AG10803 (cell line): Measurements from ENCODE around the gene INPP5A.

Experiments
- DNase-seq: peaks from one replicate; pipeline ENCODE4 v3.0.0; 2010; ENCODE audit warnings: low read depth
- H3K4me3 ChIP-seq: 2 replicates; pipeline ENCODE4 v1.5.1; 2011; ENCODE audit warnings: mild to moderate bottlenecking, low read length, control low read depth
- CTCF ChIP-seq: conservative IDR thresholded peaks from 2 replicates; pipeline ENCODE4 v1.5.1; 2011; ENCODE audit warnings: mild to moderate bottlenecking, low read length, control low read depth, inconsistent platforms

INPP5A gene

GRCh38 chr10:132786884-132787494, 249.4 kb downstream of the INPP5A start:
- no peak for DNase-seq
- H3K4me3 ChIP-seq: no peak overlapping the region
- no peak for TF ChIP-seq CTCF

GRCh38 chr10:132787495-132788179, 250.1 kb downstream of the INPP5A start:
- no peak for TF ChIP-seq CTCF
- no peak for DNase-seq
- no peak overlapping the region for H3K4me3 ChIP-seq

GRCh38 chr10:132788180-132788830, 250.7 kb downstream of the INPP5A start:
- peak; percentile 8 for DNase-seq
- peak; percentile 13; the same call in 1 of the 2 replicates for TF ChIP-seq CTCF
- H3K4me3 ChIP-seq: no peak overlapping the region

DNA sequence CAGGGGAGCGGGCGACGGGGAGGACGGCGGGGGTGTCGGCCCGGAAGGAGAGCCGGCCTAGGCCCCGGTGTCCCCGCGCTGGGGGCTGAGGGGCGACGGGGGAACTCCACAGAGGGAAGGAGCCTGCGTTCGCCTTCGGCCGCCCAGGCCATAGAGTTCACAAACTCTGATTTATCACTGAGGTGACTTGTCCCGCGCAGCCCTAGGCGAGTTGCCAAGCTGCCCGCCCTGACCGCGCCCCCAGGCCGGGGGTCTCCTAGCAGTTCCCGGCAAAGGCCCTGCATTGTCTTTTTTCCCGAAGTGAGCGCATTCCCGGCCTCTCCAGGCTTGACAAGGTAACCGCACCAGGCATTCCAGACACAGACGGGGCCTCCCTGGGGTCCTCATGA, 251.2 kb downstream of the INPP5A start:
- DNase-seq: no peak
- no peak for TF ChIP-seq CTCF
- no peak overlapping the region for H3K4me3 ChIP-seq

DNA sequence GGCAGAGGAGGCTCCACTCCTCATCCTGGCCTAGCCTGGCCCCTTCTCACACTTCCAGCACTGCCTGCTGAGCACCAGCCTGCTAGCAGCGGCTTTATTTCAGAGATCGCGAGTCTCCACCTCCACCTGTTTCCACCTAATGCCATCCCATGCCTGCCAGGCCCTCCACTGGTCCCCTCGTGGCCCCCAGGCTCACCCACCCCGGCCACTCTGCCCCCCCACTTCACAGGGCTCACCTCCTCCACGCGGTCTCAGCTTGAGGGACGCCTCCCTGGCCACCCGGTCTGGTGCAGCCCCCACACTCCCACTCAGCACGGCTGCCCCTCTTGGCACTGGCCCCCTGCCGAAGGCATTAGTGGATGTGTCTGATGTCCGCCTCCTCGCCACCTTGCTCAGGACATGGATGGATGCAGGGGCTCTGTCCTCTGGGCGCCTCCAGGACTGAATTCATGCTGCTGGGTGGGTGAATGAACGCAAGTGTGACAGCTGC, 252.1 kb downstream of the INPP5A start:
- no peak for TF ChIP-seq CTCF
- DNase-seq: no peak

DNA sequence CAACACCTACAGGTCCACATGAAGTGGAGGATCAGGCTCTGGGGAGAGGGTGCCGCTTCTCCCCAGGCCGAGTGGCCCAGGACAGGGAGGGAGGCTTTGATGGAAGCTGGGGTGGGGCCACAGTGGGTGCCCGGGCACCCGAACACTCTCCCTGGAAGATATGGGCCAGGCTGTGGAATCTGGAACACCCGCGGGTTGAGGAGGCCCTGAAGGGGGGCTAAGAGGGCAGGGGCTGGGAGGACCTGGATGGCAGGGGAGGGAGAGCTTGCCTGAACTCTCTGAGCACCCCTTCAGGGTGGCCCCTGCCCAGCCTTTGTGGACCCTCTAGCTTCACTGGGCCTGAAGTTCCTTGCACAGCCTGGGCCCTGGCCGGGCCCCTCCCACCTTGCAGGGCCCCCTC, 252.9 kb downstream of the INPP5A start:
- no peak for DNase-seq
- H3K4me3 ChIP-seq: no peak overlapping the region
- TF ChIP-seq CTCF: no peak

More for the DNA sequence above, 252.1 kb downstream of the INPP5A start:
- no peak overlapping the region for H3K4me3 ChIP-seq
